ENCODE results near the gene SLC38A1.
"Not testable (repeated sequence)": the region's sequence is repeated elsewhere in the genome, so short reads cannot be mapped to it uniquely, and the experiment has no call there.

- not testable (repeated sequence) for TF ChIP-seq CTCF (IDR thresholded peaks at IDR 0.05 in 4 of 5, conservative IDR thresholded peaks at IDR 0.05 in 1 of 5); POLR2A (IDR thresholded peaks at IDR 0.05)
These were observed 16.3 kb upstream of the SLC38A1 start for GRCh38 chr12:46285177-46285576.
